Fibroblast of lung (primary cell): ENCODE results near the gene TRAPPC12. TPM values are rescaled to one million over a fixed set of nuclear protein-coding genes. Genes with fewer than 3 reads are reported as not detected.
"Not testable (repeated sequence)": the region's sequence is repeated elsewhere in the genome, so short reads cannot be mapped to it uniquely, and the experiment has no call there.

Source experiments
- DNase-seq, 2 donors: peaks; one replicate each; pipeline versions ENCODE4 v3.0.0 to v3.0.0-alpha.2; 2010; ENCODE audit warnings: low read depth in 2 of 2
- H2AFZ ChIP-seq: 2 replicates; pipeline ENCODE4 v1.5.1; 2012; ENCODE audit warnings: low read length, control low read depth, inconsistent platforms
- H3K27ac ChIP-seq: 2 replicates; pipeline ENCODE4 v1.5.1; 2011; ENCODE audit warnings: low read length, control low read depth; ENCODE audit not compliant: insufficient read depth
- H3K27me3 ChIP-seq: 2 replicates; pipeline ENCODE4 v1.5.1; 2011; ENCODE audit warnings: mild to moderate bottlenecking, low read length; ENCODE audit not compliant: control insufficient read depth, insufficient read depth
- H3K36me3 ChIP-seq: 2 replicates; pipeline ENCODE4 v1.5.1; 2011; ENCODE audit warnings: low read length; ENCODE audit not compliant: control insufficient read depth, insufficient read depth
- H3K4me1 ChIP-seq: 2 replicates; pipeline ENCODE4 v1.5.1; 2011; ENCODE audit warnings: low read length; ENCODE audit not compliant: control insufficient read depth, insufficient read depth; ENCODE audit errors: extremely low read depth
- H3K4me2 ChIP-seq: 2 replicates; pipeline ENCODE4 v1.5.1; 2011; ENCODE audit warnings: low read length, control low read depth; ENCODE audit not compliant: insufficient read depth; ENCODE audit errors: extremely low read depth
- H3K4me3 ChIP-seq, 4 experiments: fragments of 200-600 bp in 1 of 4; sonication (generic) in 1 of 4; replicated peaks in 1 of 4; 2 replicates each; pipeline ENCODE4 v1.5.1; 2011 to 2016; ENCODE audit warnings: low read length in 4 of 4, low read depth in 3 of 4, mild to moderate bottlenecking in 3 of 4, control low read depth in 2 of 4, inconsistent platforms in 1 of 4, mixed read lengths in 1 of 4; ENCODE audit not compliant: insufficient read depth in 1 of 4; ENCODE audit errors: control extremely low read depth in 1 of 4
- H3K79me2 ChIP-seq: 2 replicates; pipeline ENCODE4 v1.5.1; 2012; ENCODE audit warnings: mild to moderate bottlenecking, low read length, inconsistent platforms; ENCODE audit not compliant: control insufficient read depth, insufficient read depth
- H3K9ac ChIP-seq: 2 replicates; pipeline ENCODE4 v1.5.1; 2011; ENCODE audit warnings: mild to moderate bottlenecking, low read length, control low read depth; ENCODE audit not compliant: insufficient read depth
- H3K9me3 ChIP-seq: 2 replicates; pipeline ENCODE4 v1.5.1; 2012; ENCODE audit warnings: low read depth, low read length; ENCODE audit not compliant: control insufficient read depth, insufficient read depth
- H4K20me1 ChIP-seq: 2 replicates; pipeline ENCODE4 v1.5.1; 2011; ENCODE audit warnings: low read length; ENCODE audit not compliant: control insufficient read depth, insufficient read depth; ENCODE audit errors: extremely low read depth
- CTCF ChIP-seq, 2 donors: IDR thresholded peaks in 1 of 2; conservative IDR thresholded peaks in 1 of 2; 1 replicate in 1 of 2; 2 replicates in 1 of 2; pipeline ENCODE4 v1.5.1; 2011 to 2012; ENCODE audit warnings: low read length in 2 of 2, control low read depth in 1 of 2, inconsistent platforms in 1 of 2, low read depth in 1 of 2, mild to moderate bottlenecking in 1 of 2
- EZH2 ChIP-seq: IDR thresholded peaks from 2 replicates; pipeline ENCODE4 v1.5.1; 2012; ENCODE audit warnings: low read length, control low read depth, mild to moderate bottlenecking; ENCODE audit errors: missing control alignments
- polyA plus RNA-seq, 2 donors: library from polyadenylated mRNA; depleted of rRNA in 1 of 2; stranded (reverse) in 1 of 2; unstranded in 1 of 2; fragments of >200 nt; gene quantifications; 2 replicates each; pipeline ENCODE4 v1.2.1, GENCODE V29; 2011 to 2012; ENCODE audit warnings: missing spikeins in 1 of 2
- total RNA-seq: library from RNA; depleted of rRNA; stranded (reverse); fragments of >200 nt; gene quantifications from 2 replicates; pipeline ENCODE4 v1.2.1, GENCODE V29; 2014

The TRAPPC12 gene
- total and polyA plus RNA-seq, 2 donors (not counting 1 experiment from before 2014, with no cell fraction given): 33.7 to 53.2 TPM

DNA sequence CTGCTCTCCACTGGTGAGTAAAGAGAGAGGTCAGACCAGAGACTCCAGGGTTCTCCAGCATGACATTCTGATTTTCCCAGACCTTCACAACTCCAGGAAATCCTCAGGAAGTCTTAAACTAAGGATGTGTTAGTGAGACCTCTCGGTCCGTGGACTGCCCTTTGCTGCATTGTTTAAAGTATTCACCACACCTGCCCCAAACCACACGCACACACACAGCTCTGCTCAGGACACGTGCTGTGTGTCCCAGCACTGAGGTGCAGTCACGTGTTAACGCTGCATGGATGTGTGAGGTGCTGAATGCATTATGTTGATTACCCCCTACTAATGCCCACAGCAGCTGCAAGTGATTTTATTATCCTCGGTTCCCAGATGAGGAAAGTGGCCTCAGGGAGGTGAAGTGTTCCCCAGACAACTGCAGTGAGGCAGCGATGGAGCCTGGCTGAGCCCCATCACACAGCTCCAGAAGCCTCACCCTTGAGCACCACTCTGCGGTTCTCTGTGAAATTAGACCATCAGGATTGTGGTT, 68.4 kb downstream of the TRAPPC12 start:
- Histone ChIP-seq H3K4me1 (peaks cover 3% of the 10 kb centered on the region), H3K36me3 (peaks cover 4% of the 10 kb centered on the region), H3K27me3 (no peaks in the 10 kb centered on the region), H2AFZ (no peak overlapping the region), H3K9me3 (no peaks in the 10 kb centered on the region), H3K9ac (no peak overlapping the region), H3K27ac (no peak overlapping the region), H3K4me2 (no peak overlapping the region), H4K20me1 (no peaks in the 10 kb centered on the region), H3K79me2 (no peaks in the 10 kb centered on the region), H3K4me3 (no peak overlapping the region)
- no peak for TF ChIP-seq EZH2
- no peak for TF ChIP-seq CTCF (conservative IDR thresholded peaks at IDR 0.05 in 1 of 2, IDR thresholded peaks at IDR 0.05 in 1 of 2; ENCODE audit: low read depth in 1 of 2, low read length in 2 of 2)
- DNase-seq: no peak

GRCh38 chr2:3448441-3448911, 69.0 kb downstream of the TRAPPC12 start:
- H3K36me3 ChIP-seq: not testable (repeated sequence)

DNA sequence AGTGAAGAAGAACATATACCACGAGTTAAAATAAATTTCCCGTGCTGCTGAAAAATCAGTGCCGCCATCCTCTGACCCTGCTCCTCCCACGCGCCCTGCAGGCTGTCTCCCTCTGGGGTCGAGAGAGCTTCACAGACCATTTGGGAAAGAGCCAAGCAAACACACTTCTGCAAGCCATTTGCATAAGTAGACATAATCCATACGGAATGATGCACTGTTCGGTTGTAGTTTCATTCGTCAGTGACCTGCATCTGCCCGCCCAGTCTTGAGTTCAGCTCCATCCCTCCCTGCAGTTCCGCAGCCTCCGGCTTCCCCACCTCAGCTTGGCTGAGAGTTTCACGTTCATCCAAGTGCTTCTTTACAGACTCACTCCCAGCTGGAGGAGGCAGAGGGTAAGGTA, 69.6 kb downstream of the TRAPPC12 start:
- DNase-seq: peak in 1 of 2 donors; percentile 65
- Histone ChIP-seq H3K36me3 (peaks cover 4% of the 10 kb centered on the region), H3K79me2 (no peaks in the 10 kb centered on the region), H3K4me1 (peaks cover 3% of the 10 kb centered on the region), H4K20me1 (no peaks in the 10 kb centered on the region), H3K4me2 (no peak overlapping the region), H3K4me3 (no peak overlapping the region), H3K27ac (no peak overlapping the region), H3K27me3 (no peaks in the 10 kb centered on the region), H2AFZ (no peak overlapping the region), H3K9ac (no peak overlapping the region), H3K9me3 (no peaks in the 10 kb centered on the region)
- no peak for TF ChIP-seq CTCF (conservative IDR thresholded peaks at IDR 0.05 in 1 of 2, IDR thresholded peaks at IDR 0.05 in 1 of 2; ENCODE audit: low read depth in 1 of 2, low read length in 2 of 2)
- no peak for TF ChIP-seq EZH2

More at GRCh38 chr2:3448441-3448911, 69.0 kb downstream of the TRAPPC12 start:
- H3K27me3 ChIP-seq, H3K27ac ChIP-seq, H4K20me1 ChIP-seq, H3K79me2 ChIP-seq, H2AFZ ChIP-seq, DNase-seq, H3K9ac ChIP-seq, H3K4me3 ChIP-seq, H3K9me3 ChIP-seq, H3K4me2 ChIP-seq, H3K4me1 ChIP-seq: not testable (repeated sequence)
